Stimulated activated naive CD4-positive, alpha-beta T cell treated with Interleukin-2 at 50 U/mL for 16 hours (primary cell): ENCODE data around the gene E2F2.
"Not testable (repeated sequence)": the region's sequence is repeated elsewhere in the genome, so short reads cannot be mapped to it uniquely, and the experiment has no call there.

Experiments used
- DNase-seq: peaks from one replicate; lab custom pipeline; 2025; lab: John Stamatoyannopoulos, UW

The E2F2 gene

DNA sequence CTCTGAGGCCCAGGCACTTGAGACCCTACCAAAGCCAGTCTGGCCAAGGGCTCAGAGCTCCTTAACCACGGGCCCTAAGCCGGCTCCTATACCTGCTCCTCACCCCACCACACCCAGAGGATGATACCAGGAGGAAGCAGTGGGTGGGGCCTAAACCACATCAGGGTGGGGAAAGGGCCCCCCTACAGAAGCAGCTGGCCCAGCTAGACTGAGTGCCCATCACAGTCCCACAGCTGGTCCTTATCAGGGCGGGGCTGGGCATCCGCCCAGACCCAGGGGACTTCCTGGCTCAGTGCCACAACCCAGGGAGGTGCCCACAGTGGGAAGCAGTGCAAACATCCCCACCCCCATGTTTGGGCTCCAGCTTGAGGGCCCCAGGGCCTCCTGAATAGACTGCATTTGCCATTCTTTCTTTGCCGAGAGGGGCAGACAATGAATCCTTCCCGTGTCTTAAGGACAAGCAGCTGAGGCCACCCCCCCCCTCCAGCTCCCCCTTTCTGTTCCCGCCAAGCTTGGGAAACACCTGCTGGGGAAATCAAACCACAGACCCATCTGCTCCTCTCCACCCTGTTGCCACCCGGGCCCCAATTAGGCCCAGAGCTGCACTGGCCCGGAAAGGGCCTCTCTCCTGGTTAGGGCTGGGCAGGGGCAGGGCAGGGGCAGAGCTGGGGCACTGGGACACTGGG lies 6.2 kb downstream of the E2F2 start:
- no peak for DNase-seq

DNA sequence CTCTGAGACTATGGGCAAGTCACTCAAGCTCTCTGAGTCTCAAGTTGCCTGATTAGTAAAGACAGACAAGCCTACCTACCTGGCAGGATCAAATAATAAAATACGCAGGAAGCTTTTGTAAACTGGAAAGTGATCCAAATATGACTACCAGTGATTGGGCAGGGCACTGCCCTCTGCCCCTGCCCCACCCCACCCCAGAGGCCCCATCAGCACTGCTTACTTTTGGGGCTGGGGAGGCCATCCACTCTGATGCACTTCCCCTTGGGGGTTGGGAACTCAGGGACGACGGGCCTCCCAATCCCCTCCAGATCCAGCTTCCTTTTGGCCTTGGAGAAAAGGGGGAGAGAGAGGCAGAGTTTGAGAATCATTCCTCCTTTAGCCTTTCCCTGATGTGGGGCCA lies 6.9 kb downstream of the E2F2 start:
- no peak for DNase-seq

DNA sequence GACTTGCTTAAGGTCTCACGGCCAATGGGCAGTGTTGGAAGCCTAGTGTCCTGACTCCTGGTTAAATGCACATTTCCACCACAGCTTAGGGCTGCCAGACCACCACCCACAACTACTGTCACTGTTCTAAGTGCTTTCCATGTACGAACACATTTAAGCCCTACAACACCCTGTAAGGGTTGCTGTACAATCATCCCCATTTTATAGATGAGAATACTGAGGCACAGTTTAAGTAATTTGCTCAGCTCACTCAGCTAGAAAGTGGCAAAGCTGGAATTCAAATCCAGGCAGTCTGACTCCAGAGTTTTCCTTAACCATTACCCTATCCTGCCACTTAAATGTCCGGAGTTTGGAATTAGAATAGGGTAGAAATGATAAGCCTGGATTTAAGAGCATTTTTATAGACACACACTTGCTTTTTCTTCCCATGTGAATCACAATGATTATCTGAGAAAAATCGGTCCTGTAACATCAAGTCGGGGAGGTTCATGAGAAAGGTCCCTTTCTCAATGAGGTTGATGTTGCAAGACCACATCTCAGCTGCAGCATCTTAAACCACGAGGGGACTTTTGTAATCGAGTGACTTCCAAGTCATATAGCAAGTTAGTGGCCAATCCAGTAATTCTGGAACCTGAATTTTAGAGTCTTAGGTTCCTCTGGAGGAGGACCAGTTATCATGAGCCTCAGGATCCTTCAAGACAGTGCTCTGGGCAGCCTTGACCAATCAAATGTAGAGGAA lies 8.6 kb downstream of the E2F2 start:
- DNase-seq, result no peak

DNA sequence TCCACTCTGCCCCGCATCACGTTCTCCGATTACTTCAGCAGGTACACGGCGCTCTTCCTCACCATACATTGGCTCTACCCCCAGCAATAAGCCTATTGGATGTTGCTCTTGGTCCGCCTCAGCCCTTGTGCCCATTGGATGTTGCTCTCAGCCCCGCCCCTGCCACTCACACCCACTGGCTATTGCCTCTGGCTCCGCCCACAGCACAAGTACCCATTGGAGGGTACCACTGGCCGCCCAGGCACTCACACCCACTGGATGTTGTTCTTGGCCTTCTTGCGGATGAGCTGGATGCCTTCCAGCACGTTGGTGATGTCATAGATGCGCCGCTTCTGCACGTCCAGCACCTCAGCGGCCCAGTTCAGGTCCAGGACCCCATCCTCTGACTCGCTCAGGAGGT lies 9.4 kb downstream of the E2F2 start:
- no peak for DNase-seq

DNA sequence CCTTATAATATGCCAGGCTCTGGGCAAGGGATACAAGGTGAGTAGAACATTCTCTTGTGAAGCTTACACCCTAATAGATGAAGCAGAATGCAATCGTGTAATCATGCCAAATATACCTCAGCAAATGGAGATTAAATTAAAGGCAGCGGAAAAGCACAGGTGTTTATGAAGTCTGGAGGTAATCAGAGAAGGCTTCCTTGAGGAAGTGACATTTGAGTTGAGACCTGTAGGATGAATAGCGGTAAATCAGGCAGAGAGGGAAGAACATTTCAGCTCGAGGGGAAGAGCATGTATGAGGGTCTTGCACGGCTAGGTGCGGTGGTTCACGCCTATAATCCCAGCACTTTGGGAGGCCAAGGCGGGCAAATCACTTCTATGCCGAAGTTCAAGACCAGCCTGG lies 13.5 kb downstream of the E2F2 start:
- DNase-seq, result no peak

DNA sequence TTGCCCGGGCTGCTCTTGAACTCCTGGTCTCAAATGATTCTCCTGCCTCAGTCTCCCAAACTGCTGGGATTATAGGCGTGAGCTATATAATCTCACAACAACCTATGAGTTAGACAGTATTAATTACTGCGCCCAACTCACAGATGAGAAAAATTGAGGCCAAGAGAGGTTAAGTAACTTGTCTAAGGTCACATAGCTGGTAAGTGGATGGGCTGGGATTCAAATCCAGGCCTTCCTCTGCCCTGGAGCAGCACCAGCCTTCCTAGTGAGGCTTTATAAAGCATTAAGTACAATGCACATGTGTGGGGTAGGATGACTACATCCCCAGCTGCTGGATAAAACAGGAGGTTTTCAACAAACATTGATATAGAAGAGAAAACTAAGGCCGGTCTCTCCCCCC lies 15.1 kb downstream of the E2F2 start:
- DNase-seq, result no peak

DNA sequence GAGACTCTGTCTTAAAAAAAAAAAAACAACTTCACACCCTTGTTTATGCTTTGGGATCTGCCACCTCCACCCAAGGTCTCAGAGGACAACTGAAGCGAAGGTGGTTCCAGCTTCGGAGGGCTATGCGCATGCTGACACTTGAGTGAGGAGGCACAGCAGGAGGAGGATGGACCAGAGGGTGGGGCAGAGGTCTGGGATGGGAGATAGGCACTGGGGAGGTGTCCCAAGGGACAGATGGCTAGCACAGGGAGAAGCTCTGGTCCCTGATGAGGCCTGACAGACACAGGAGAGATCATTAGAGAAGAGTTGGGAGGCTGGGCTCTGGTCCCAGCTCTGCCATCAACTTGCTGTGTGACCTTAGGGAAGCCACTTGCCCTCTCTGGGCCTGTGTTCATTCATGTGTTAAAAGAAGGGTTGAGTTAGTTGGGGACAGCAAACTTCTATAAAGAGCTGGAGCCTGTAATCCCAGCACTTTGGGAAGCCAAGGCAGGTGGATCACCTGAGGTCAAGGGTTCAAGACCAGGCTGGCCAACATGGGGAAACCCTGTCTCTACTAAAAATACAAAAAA lies 16.8 kb downstream of the E2F2 start:
- DNase-seq, result no peak

DNA sequence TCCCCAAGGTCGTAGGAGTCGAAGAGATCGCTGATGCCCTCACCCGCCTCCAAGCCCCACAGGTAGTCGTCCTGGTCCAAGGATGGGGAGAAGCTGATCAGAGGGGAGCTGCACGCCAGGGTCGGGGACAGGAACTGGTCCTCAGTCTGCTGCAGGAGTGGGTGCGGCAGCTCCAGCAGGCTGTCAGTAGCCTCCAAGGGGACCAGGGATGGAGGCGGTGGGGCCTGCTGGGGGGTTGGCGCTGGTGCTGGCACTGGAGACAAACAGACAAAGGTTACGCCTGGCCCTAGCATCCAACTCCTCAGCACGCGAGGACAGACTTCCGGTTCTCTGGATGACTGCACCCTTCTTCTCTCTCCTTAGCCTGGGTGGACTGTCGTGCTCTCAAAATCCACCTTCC lies 21.1 kb downstream of the E2F2 start:
- no peak for DNase-seq

DNA sequence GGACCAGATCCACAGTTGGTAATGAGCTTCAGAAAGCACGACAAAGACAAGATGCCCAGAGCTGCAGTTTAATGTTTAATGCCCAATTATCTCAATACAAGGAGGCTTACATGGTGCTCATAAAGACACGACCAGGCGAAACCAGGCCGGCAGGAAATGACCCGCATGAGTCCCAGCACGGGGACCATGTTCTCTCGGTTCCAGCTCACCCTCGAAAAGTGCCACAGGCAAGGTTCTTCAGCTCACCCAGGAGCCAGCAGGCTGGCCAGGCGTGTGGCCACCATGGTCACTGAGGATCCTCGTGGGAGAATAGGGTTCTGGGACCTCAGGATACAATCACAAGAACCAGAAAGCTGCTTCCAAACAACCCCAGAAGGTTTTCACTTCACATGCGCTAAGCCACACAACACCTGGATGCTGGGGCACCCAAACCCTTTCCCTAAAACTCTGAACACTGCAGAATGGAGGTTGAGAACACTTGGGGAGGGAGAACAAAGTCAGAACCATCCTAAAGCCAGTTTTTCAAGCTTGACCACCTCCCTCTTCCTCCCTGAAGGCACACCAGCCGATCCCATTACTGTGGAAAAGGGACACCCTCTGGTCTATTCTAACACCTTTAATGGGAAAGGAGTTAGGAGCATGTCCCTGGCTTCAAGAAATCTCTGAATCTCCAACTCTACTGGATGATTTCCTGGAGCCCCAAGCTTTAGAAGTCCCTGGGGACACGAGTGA lies 24.5 kb downstream of the E2F2 start:
- no peak for DNase-seq

DNA sequence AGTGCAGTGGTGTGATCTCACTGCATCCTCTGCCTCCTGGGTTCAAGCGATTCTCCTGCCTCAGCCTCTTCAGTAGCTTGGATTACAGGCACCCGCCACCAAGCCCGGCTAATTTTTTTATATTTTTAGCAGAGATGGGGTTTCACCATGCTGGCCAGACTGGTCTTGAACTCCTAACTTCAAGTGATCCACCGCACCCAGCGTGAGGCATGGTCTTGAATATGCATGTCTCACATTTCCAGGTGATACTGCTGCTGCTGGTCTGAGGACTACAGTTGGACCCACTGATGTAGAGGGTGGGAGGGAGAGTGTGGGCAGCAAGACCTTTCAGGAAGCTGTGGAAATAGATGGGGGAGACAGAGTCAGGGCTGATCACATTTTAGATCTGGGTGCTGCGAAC lies 25.2 kb downstream of the E2F2 start:
- no peak for DNase-seq

DNA sequence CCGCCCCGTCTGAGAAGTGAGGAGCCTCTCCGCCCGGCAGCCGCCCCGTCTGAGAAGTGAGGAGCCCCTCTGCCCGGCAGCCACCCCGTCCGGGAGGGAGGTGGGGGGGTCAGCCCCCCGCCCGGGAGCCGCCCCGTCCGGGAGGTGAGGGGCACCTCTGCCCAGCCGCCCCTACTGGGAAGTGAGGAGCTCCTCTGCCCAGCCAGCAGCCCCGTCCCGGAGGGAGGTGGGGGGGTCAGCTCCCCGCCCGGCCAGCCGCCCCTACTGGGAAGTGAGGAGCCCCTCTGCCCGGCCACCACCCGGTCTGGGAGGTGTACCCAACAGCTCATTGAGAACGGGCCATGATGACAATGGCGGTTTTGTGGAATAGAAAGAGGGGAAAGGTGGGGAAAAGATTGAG lies 26.9 kb downstream of the E2F2 start:
- DNase-seq, result not testable (repeated sequence)

DNA sequence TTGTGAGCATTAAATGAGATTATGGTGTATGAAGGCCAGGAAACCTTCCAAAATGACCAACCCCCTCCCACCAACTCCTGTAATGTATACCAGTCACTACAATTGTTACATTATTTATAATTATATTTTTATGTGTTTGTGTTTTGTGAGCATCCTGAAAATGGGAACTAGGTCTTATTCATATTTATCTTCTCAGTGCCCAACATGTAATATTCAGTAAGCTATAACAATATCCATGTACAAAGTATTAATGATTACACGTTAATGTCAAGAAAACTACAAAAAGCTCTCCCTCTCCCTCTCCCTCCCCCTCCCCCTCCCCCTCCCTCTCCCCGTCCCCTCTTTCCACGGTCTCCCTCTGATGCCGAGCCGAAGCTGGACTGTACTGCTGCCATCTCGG lies 28.1 kb downstream of the E2F2 start:
- DNase-seq, result no peak

DNA sequence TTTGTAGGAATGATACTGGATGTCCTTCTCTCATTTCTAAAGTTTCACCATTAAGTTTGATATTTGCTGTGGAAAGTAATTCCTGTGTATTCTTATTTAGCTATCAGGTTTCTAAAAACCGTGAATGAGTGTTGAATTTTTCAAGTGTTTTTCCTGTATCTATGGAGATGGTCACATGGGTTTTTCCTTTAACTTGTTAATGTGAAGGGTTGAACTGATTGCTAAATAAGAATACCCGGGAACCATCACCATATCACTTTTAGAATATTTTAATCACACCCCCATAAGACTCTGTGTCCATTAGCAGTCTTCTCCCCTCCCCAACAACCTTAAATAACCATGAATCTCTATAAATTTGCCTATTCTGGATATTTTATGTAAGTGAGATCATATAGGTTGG lies 30.6 kb downstream of the E2F2 start:
- no peak for DNase-seq

DNA sequence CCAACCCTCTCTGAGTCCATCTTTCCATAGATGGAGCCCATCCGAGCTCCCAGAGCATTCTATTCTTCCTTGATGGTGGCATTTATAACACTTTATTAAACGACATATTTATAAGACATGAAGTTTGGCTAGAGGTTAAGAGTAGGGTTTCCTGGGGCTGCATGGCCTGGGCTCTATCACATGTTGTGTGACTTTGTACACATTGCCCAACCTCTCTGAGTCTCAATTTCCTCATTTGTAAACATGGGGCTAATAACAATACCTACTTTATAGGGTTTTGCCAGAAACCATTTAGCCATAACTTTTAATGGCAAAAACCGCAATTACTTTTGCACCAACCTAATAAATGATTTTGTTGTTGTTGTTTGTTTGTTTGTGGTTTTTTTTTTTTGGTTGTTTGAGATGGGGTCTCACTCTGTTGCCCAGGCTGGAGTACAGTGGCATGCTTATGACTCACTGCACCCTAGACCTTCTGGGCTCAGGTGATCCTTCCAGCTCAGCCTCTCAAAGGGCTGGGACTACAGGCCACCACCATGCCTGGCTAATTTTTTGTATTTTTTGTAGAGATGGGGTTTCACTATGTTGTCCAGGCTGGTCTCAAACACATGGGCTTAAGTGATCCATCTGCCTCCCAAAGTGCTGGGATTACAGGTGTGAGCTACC lies 33.1 kb downstream of the E2F2 start:
- DNase-seq, result no peak

DNA sequence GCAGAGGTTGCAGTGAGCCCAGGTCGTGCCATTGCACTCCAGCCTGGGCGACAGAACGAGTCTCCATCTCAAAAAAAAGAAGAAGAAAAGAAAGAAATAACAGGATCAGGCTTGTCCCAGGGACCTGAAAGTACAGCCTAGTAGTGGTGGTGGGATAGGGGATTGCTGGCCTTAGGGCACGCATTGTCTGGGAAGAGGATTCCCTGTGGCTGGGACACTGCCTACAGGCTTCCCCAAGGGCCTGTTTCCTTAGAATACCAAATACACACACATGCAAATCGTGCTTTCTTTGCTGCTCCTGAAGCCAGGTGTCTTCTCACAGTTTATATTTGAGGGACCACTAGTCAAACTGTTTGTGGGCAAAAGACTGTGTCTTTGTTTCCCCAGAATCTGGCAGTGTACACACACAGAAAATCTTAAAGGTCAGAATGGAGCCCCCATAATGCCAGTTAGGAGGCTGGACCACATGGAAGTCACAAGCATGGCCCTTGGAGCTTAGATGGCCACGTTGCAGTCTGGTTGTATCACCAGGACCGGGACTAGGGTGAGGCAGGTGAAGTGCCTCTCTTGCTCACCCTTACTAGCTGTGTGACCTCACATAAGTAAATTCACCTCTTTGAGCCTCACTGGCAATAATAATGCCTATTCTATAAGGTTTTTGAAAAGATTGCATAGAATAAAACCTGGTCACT lies 34.4 kb downstream of the E2F2 start:
- no peak for DNase-seq

DNA sequence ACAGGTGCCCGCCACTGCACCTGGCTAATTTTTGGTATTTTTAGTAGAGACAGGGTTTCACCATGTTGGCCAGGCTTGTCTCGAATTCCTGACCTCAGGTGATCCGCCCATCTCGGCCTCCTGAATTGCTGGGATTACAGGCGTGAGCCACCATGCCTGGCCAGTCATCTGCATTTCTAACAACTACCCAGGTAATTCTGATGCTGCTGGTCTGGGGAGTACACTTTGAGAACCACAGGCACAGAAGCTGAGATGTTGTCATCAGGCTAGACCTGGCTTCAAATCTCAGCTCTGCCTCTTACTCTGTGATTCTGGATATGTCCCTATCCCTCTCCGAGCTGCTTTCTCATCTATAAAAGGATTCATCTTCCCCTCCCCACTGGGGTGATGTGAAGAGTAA lies 36.2 kb downstream of the E2F2 start:
- DNase-seq, result not testable (repeated sequence)

DNA sequence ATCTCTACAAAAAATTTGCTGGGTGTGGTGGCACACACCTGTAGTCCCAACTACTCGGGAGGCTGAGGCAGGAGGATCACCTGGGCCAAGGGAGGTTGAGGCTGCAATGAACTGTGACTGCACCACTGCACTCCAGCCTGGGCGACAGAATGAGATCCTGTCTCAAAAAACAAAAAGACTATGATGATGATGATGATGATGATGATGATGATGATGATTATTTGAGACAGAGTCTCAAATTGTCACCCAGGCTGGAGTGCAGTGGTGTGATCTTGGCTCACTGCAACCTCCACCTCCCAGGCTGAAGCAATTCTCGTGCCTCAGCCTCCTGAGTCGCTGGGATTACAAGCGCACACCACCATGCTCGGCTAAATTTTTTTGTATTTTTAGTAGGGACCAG lies 38.3 kb downstream of the E2F2 start:
- not testable (repeated sequence) for DNase-seq

DNA sequence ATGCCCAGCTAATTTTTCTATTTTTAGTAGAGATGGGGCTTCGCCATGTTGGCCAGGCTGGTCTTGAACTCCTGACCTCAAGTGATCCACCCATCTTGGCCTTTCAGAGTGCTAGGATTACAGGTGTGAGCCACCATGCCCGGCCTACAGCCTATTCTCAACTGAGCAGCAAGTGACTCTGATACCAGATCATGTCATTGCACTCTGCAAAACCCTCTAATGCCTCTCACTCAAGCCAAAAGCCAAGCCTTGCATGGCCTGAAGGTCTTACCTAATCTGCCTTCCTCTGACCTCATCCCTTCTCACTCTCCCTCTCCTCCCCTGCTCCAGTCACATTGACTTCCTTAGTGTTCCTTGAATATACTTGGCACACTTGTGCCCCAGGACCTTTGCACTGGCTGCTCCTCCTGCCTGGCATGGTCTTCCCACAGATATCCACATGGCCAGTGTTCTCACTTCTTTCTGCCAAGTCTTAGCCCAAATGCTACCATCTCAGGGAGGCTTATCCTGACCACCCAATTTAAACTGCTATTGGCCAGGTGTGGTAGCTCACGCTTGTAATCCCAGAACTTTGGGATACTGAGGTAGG lies 38.8 kb downstream of the E2F2 start:
- no peak for DNase-seq

DNA sequence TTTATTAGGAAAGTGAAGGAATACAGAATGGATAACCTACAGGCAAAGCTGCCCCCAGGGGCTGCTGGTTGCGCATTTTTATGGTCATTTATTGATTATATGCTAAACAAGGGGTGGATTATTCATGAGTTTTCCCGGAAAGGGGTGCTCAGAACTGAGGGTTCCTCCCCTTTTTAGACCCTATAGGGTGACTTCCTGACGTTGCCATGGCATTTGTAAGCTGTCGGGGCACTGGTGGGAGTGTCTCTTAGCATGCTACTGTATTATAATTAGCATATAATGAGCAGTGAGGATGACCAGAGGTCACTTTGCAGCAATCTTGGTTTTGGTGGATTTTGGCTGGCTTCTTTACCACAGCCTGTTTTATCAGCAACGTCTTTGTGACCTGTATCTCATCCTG lies 41.2 kb downstream of the E2F2 start:
- DNase-seq, result no peak

DNA sequence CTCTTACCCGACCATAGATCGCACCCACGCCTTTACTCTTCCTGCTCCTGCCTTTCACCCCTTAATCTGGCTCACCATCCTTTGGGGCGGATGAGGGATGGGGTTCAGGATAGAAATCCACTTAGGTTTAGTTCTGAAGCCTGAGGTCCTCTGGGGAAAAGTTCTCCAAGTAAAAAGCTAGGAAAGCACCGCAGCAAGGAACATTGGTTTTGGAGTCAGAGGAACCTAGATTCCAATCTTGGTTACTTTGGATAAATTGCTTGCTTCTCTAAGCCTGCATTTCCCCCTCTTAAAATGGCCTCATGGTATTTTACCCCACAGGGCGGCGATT lies 46.1 kb downstream of the E2F2 start:
- no peak for DNase-seq

DNA sequence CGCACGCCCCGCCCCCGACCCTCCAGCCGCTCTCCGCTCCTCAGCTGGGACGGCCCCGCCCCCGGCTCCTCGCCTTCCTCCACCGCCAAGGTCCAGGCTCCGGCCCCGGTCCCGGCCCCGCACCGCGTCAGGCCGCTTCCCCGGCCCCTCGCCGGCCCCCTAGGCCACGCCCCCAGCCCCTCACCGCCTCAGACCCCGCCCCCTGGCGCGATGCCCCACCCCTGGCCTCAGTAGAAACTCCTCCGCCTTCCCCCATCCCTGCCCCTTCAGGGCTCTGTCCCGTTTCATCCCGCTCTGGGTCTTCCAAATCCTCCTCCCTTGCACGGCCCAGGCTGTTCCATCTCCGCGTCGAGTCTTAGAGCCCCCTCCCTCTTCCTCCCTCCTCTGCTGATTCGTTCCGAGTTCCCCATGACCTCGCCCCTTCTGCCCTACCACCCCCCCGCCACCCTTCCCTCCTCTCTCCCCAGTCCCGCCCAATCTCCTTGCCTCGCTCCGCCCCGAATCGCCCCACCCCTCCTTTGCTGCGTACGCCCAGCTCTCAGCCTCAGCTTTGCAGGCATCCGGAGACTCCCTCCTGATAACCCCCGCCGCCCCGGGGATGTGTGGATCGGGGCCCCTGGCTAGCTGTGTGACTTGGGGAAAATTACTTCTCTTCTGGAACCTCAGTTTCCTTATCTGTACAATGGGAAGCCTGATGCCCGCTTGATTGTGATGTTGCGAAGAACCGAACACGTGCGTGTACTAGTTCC lies 46.6 kb downstream of the E2F2 start:
- DNase-seq, result peak; percentile 93
